Raji (cell line): ENCODE measurements around the gene CGNL1.

Source experiments
- POLR2A ChIP-seq: IDR thresholded peaks from 2 replicates; pipeline ENCODE4 v1.6.1; 2011; ENCODE audit warnings: low read depth, low read length, control low read depth; ENCODE audit not compliant: insufficient read depth

Gene CGNL1

DNA sequence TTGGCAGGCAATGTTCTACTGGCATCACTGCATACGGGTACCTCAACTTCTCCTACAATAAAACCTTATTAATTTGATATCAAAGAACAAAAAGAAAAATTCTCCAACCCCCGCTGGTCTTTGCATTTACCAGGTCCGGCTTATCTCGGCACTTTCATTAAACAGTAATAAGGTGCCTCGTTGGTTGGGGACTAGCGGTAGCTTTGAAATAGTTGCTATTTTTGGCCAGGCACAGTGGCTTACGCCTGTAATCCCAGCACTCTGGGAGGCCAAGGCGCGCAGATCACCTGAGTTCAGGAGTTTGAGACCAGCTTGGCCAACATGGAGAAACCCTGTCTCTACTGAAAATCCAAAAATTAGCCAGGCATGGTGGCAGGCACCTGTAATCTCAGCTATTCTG is 32.0 kb upstream of the CGNL1 start:
- TF ChIP-seq POLR2A, result no peak

DNA sequence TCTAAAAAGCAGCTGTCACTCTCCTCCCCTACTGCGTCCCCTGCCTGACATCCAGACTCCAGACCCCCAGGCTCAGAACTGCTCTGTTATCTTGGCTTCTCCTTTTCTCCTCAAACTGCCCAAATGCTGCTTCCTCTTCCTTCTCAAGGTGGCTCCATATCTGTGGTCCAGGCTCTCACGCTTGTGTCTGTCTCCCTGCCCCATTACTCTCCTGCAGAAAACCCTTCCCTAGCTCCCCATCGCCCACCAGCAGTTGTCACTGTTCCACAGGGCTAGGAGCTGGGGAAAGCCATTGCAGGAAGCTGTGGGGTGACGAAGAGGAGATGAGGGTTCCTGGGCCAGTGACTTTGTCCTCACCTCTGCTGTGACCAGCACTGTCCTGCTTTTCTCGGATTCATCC is 30.7 kb upstream of the CGNL1 start:
- no peak for TF ChIP-seq POLR2A

DNA sequence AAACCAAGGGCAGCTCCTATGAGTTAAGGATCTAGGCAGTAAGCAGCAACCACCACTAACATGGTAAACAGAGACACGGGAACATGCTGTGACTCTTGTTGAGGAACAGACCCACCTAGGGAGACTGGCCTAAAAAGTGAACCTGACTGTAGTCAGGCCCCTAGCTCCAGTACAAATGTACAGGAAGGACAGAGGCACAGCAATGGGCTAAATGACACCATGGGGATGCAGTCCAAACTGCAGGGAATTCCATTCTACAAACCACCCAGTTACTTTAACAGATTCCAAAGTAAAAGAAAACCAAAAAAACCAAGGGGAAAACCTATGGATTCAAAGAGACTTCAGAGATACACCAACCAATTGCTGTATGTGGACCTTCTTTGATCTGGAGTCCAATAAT is 28.2 kb upstream of the CGNL1 start:
- TF ChIP-seq POLR2A, result no peak

DNA sequence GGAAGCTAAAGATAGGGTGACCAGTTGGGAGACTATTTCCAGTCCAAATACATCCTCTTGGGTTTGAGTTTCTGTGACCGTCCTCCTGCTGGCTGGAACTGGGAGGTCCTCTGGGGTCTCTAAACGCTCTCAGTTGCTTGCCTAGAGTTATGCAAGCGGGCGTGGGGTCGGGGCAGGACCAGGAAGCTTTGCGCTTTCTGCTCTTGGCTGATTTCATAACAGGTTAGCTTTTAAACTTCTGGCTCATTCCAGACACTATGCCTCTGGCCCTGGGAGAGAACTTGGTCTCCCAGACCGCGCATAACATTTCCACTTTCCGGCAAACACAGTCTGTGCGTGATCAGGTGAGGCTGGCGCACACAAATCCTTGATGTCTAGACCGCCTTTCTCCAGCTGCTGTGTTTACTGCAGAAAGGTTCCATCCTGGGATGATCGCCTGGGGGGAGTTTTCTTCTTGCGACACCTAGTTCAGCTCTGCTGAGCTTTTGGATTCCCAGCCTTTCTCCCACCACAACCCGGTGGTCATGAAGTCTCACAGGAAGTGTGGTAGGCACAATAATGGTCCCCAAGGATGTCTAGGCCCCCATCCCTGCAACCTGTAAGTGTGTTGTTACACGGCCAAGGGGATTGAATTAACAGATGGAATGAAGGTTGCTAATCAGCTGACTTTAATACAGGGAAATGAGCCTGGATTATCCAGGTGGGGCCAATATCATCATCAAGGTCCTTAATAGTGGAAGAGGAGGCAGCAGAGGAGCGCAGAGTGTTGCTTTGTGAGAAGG is 23.6 kb upstream of the CGNL1 start:
- TF ChIP-seq POLR2A, result no peak

DNA sequence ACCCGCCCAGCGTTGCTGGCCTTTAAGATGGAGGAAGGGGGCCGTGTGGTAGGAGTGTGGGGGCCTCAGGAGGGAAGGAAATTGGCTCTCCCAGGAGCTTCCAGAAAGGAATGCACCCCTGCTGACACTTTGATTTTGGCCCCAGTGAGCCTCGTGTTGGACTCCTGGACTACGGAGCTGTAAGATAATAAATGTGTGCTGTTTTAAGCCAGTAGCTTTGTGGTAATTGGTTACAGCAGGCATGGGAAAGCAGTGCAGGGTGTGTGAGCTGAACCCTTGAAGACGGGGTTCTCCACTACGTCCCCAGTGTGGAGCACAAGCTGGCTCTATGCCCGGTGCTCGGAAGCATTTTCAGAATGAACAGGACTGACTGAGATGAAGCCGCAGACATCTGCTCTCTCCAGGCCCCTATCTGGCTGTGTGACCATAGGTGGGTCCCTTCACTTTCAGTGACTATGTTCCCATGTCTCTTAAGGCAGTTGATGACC is 22.9 kb upstream of the CGNL1 start:
- no peak for TF ChIP-seq POLR2A

DNA sequence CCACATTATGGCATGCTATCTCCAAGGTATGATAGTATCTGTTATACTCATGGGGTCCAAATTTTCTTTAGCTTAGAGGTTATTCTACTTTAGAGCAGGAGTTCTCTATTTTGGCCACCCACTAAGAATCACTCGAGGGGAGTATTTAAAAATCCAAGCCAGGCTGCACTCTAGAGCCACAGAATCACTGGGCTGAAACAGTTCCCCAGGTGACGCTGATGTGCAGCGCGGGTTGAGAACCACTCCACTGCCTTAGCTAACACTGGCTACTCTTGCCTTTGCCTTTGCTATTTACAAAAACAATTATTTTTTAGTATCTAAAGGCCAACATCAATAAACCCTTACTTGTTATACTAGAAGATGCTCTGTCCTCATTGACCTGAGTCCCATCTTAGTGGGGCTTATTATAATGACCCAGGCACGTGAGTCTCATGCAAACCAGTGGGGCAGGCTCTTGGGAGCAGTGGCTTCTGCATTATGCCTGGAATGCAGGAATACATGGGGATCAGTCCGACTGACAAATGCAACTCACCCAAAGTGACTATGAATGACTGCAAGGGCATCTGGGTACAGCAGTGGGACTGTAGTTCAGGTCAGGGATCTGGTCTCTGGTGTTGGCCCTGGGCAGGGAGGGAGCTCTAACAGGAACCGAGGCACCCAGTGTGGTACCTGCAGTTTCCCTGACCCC is 21.7 kb upstream of the CGNL1 start:
- TF ChIP-seq POLR2A, result no peak

DNA sequence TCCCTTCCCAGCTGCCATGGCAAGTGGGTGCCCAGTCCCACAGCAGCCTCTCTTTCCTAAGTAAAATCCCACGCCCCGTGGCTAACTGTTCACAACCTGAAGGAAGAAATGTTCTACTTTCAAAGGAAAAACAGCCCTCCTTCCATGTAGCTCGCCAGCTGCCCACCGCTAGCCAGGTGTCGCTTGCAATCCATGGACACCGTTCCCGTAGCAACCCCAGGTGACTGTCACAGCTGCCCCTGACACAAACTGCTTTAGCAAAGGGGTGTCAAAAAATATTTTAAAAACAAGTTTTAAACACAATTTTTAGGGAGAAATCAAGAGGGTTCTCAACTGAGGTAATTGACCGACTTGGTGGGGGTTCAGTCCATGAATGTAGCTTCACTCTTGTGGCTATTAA is 21.0 kb upstream of the CGNL1 start:
- TF ChIP-seq POLR2A, result no peak

DNA sequence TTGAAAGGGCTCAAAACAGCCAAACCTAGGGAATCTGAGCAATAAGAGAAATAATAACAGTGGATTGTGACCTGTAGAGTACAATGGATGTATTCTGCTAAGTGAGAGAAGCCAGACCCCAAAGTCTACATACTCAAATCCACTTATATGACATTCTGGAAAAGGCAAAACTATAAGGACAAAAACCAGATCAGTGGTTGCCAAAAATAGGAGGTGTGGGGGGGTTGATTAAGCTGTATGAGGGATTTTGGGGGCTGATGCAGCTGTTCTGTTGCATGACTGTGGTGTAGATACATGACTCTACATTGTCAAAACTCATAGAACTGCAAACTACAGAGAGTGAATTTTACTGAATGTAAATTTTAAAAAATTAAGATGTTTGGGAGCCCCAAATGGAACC is 20.1 kb upstream of the CGNL1 start:
- no peak for TF ChIP-seq POLR2A

DNA sequence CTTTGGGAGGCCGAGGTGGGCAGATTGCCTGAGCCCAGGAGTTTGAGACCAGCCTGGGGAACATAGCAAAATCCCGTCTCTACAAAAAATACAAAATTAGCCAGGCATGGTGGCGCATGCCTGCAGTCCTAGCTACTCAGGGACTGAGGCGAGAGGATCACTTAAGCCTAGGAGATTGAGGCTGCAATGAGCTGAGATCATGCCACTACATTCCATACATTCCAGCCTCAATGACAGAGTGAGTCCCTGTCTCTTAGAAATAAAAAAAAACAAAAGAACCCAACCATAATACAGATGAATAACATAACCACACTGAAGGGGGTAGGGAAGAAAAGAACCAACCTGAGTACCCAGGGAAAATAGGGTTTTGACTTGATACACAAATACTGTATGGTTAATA is 19.7 kb upstream of the CGNL1 start:
- no peak for TF ChIP-seq POLR2A

DNA sequence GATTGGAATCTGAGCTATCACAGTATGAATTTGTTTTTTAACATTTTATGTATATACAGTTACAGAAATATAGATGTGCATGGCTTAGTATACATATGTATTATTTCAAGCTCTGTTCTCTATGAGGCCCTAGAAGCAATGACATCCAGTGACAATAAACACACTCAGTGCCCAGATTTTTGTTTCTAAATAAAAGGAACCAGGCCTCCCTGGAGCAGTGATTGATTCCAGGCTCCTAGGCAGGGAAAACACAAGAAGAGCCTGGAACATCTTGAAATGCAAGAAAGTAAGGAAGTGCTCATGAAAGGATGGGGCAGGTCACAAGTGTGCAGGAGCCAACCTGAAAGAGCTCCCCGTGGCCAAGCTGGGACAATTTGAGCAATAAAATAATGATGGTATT is 18.5 kb upstream of the CGNL1 start:
- TF ChIP-seq POLR2A, result no peak

DNA sequence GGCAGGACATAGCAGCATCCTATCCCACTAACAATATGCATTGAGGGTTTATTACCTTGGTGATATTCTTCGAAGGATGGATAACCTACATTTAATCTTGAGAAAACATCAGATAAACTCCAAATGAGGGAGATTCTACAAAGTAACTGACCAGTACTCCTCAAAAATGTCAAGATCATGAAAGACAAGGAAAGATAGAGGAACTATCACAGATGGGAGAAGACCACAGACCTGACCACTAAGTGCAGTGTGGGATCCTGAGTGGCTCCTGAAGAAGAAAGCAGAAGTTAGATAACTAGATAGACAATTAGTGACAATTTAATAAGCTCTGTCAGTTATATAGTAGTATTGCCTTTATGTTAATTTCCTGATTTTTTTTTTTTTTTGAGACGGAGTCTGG is 17.7 kb upstream of the CGNL1 start:
- no peak for TF ChIP-seq POLR2A

DNA sequence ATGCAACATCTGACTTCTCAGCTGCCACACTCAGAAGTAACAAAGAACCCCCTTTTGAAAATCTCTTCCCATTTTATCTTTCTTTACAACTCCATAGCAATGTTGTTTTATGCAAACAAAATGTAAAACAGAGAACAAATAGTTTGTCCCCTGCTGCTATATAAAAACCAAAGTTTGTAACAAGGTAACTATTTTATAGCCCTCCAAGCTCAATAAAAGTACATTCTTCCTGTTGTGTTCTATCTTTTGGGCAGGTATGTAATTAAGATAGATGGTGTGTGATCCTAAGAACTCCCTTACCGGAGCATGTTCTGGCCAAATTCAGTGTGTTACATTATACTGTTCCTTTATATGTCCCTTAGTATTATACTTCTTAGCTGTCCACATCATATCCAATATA is 12.6 kb upstream of the CGNL1 start:
- no peak for TF ChIP-seq POLR2A

DNA sequence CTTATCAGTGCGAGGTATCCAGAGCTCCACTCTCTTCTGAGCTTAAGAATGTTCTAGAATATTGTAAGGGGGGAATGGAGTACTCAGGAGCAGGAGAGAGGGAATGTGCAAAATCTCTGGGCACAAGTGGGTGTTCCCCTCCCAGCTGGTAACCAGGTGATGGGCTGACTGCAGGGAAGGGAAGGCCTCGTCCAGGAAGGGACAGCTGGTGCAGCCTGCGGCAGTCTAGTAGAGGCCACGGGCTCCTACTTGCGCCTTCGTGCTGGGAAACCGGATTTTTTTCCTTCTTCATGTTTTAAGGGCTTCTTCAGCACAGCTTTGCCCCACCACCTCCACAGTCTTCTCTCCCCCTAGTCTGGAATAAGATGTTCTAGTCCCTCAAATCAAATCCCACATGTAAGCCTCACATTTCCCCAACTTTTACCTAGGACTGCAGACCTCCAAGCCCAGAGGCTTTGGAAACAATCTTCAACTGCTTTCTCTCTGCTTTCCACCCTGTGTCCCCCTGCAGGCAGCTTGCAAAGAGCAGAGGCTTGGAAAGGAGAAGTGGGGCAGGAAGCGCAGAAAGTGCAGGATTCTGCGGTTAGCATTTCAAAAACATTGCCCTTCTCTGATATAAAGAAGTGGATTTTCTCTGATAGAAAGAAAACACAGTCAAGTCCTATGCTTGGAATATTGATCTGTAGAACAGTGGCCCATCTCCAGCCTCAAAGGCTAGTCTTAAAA is 11.9 kb upstream of the CGNL1 start:
- no peak for TF ChIP-seq POLR2A

DNA sequence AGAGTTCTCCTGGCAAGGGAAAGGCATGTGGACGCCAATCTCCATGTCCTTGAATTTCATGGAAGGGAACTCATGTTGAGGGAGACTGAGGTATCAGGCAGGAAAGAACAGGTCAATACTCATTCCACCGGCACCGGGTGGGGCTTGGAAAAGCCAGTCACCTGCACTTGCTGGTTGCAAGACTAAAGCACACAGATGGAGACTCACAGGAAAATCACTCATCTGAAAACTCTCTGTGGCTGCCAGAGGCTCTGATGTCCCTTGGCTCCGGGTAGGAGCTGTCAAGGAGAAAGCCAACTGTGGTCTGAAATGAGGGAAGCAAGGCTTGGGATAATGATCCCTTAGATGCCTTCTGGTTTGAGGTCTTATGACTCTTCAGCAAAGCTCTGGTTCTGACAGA is 8.7 kb upstream of the CGNL1 start:
- no peak for TF ChIP-seq POLR2A

DNA sequence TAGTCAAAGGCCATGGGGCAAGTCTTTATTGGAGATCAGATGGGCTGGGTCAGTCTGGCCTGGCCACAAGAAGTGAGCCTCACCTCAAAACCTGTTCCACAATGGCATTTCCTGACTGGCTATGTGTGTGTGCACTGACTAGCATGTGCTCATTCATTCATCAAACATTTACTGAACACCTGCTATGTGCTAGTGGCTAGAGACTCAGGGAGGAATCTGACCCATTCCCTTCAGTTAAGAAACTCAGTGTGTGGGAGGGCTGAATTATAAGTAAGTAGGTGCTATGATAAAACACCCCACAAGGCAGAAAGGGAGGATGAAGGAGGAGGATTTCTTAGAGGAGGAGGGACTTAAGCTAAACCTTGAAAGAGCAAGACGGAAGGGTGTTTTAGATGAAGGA is 5.4 kb upstream of the CGNL1 start:
- no peak for TF ChIP-seq POLR2A
